Activated CD8-positive, alpha-beta T cell treated with anti-CD3 and anti-CD28 coated beads for 36 hours (primary cell): Measurements from ENCODE around the gene SLC44A4. TPM values are rescaled to one million over a fixed set of nuclear protein-coding genes. Genes with fewer than 3 reads are reported as not detected.

Source experiments
- ATAC-seq: fragments of 200-7000 bp; cut with Tn5 transposase; one replicate; pipeline ENCODE4 v1.10.0; 2021; ENCODE audit warnings: mild to moderate bottlenecking, moderate library complexity
- CTCF ChIA-PET: fragments of 350-600 bp; sonication (Branson Sonifier 250); formaldehyde crosslinking; loops from one replicate; lab custom pipeline; 2021; ENCODE audit warnings: antibody characterized with exemption; lab: Charles Lee
- POLR2A ChIA-PET: fragments of 350-600 bp; sonication (Branson Sonifier 250); formaldehyde crosslinking; loops from one replicate; lab custom pipeline; 2021; ENCODE audit warnings: antibody characterized with exemption; lab: Charles Lee
- DNase-seq: peaks from one replicate; pipeline ENCODE4 v3.0.0-alpha.2; 2020
- H3K27ac Mint-ChIP-seq: one replicate; pipeline ENCODE4 v1.8.0; 2021; ENCODE audit warnings: mild to moderate bottlenecking, mixed read lengths
- H3K27me3 Mint-ChIP-seq: one replicate; pipeline ENCODE4 v1.8.0; 2021; ENCODE audit warnings: mixed read lengths
- H3K36me3 Mint-ChIP-seq: one replicate; pipeline ENCODE4 v1.8.0; 2021; ENCODE audit warnings: low read depth, mixed read lengths
- H3K4me1 Mint-ChIP-seq: one replicate; pipeline ENCODE4 v1.8.0; 2021; ENCODE audit warnings: low read depth, mixed read lengths
- H3K4me3 Mint-ChIP-seq: one replicate; pipeline ENCODE4 v1.8.0; 2021; ENCODE audit warnings: mild to moderate bottlenecking, moderate library complexity, mixed read lengths
- H3K9me3 Mint-ChIP-seq: one replicate; pipeline ENCODE4 v1.8.0; 2021; ENCODE audit warnings: mixed read lengths
- intact Hi-C: fragments of 100-400 bp; cut with micrococcal nuclease; formaldehyde crosslinking; loops from one replicate; pipeline ENCODE4 v1.10.0; 2022
- total RNA-seq, 2 experiments: library from RNA; stranded (reverse); gene quantifications; one replicate each; pipeline ENCODE4 v1.2.3, GENCODE V29; 2021
- TF ChIP-seq, protein P1 (sequence below): fragments of 200-600 bp; IDR thresholded peaks from one replicate; pipeline ENCODE4 v1.8.0; 2022; ENCODE audit warnings: antibody characterized with exemption, mild to moderate bottlenecking

The SLC44A4 gene
- total RNA-seq, 2 experiments from 2014 or later: not detected

DNA sequence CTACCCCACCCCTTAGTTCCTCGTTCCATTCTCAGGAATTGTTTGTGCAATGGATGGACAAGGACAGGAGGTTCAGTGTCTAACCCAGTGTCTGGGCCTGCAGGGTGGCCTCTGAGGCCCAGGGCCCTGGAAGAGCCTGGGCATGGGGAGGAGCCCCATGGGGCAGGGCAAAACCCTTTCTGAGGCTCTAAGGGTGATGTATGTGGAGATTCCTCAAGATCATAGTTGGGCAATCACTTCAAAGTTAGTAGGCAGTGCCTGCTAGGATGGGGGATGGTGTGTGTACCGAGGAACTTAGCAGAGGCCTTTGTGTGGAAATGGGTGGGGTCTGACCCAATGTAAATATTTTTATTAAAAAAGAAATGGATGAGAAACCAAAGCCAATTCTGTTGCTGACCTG, 42.0 kb upstream of the SLC44A4 start:
- ChIA-PET CTCF (interaction anchor here (0.9 to 2.7 kb wide), 2 partner anchors 31 to 32 kb away, joined by 3 to 10 read pairs; no protein-coding TSS in a partner anchor), POLR2A (interaction anchor here (1.2 kb wide), 1 partner anchor 161 kb away, joined by 3 read pairs; no protein-coding TSS in a partner anchor)
- Mint-ChIP-seq H3K36me3 (no peaks in the 10 kb centered on the region), H3K4me1 (no peaks in the 10 kb centered on the region), H3K27me3 (peaks cover 3% of the 10 kb centered on the region), H3K4me3 (no peak overlapping the region), H3K27ac (no peak overlapping the region), H3K9me3 (no peaks in the 10 kb centered on the region)
- TF ChIP-seq, protein P1, sequence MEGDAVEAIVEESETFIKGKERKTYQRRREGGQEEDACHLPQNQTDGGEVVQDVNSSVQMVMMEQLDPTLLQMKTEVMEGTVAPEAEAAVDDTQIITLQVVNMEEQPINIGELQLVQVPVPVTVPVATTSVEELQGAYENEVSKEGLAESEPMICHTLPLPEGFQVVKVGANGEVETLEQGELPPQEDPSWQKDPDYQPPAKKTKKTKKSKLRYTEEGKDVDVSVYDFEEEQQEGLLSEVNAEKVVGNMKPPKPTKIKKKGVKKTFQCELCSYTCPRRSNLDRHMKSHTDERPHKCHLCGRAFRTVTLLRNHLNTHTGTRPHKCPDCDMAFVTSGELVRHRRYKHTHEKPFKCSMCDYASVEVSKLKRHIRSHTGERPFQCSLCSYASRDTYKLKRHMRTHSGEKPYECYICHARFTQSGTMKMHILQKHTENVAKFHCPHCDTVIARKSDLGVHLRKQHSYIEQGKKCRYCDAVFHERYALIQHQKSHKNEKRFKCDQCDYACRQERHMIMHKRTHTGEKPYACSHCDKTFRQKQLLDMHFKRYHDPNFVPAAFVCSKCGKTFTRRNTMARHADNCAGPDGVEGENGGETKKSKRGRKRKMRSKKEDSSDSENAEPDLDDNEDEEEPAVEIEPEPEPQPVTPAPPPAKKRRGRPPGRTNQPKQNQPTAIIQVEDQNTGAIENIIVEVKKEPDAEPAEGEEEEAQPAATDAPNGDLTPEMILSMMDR: no peak
- intact Hi-C loops: no loop called here
- ATAC-seq (no peak), DNase-seq (no peak)

DNA sequence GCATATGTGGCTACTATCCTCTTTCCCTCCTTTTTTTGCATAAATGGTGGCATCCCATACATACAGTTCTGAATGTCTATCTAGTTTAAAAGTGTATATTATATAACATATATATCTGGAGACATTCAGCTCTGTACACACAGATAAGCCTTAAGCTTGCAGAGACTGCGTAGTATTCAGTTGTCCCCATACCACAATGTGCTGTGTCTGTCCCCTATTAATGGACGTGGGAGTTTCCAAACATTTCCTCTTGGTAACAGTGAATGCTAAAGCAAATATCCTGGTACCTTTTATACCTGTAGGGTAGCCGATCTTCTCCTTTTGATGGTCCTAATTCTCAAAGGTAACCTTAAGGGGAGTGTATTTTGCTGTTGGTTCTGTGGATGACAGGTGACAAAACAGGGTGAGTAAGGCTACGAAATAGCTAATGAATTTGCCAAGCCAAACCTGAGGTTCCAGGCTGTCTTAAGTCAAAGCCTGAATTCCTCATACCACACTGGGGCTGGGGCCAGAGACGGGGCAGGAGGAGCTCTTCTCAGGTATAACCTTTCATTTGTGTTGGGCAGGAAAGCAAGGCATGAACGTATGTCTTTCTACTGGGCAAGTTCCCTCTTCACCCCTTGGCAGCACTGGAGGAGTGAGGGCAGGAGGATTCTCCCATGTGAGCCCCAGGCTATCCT, 41.0 kb upstream of the SLC44A4 start:
- peaks cover 4% of the 10 kb centered on the region for H3K27me3 Mint-ChIP-seq
- ATAC-seq (no peak), DNase-seq (no peak)
- intact Hi-C loops: no loop called here
- CTCF ChIA-PET: interaction anchor here (2.7 kb wide), 1 partner anchor 32 kb away, joined by 10 read pairs; no protein-coding TSS in a partner anchor
- no peak overlapping the region for H3K27ac Mint-ChIP-seq
- no peaks in the 10 kb centered on the region for H3K4me1 Mint-ChIP-seq
- H3K4me3 Mint-ChIP-seq: no peak overlapping the region
- H3K9me3 Mint-ChIP-seq: no peaks in the 10 kb centered on the region
- TF ChIP-seq, protein P1: no peak
- POLR2A ChIA-PET: interaction anchor here (0.6 kb wide), 1 partner anchor 226 kb away, joined by 3 read pairs; no protein-coding TSS in a partner anchor
- no peaks in the 10 kb centered on the region for H3K36me3 Mint-ChIP-seq

DNA sequence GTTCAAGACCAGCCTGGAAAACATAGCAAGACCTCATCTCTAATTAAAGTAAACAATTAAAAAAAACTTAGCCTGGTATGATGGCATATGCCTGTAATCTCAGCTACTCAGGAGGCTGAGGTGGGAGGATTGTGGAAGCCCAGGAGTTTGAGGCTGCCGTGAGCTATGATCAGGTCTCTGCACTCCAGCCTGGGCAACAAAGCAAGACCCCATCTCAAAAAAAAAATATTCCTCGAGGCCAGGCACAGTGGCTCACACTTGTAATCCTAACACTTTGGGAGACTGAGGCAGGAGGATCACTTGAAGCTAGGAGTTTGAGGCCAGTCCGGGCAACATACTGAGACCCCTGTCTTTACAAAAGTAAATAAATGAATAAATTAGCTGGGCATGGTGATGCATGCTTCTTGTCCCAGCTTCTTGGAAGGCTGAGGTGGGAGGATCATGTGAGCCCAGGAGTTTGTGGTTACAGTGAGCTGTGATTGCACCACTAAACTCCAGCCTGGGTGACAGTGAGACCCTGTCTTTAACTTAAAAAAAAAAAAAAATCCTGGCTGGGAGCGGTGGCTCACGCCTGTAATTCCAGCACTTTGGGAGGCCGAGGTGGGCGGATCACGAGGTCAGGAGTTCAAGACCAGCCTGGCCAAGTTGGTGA, 39.4 kb upstream of the SLC44A4 start:
- Mint-ChIP-seq H3K27ac (no peak overlapping the region), H3K27me3 (peaks cover 4% of the 10 kb centered on the region), H3K36me3 (no peaks in the 10 kb centered on the region), H3K4me3 (no peak overlapping the region), H3K4me1 (no peaks in the 10 kb centered on the region), H3K9me3 (no peaks in the 10 kb centered on the region)
- ChIA-PET CTCF (interaction anchor here (1.1 to 1.2 kb wide), 2 partner anchors 20 to 34 kb away, joined by 3 to 5 read pairs; no protein-coding TSS in a partner anchor), POLR2A (interaction anchor here (0.6 to 1.2 kb wide), 2 partner anchors 10 to 141 kb away, joined by 3 read pairs; partner anchors contain the start of gene VWA7)
- no peak for DNase-seq
- TF ChIP-seq, protein P1: no peak
- intact Hi-C loops: no loop called here
- ATAC-seq: no peak

DNA sequence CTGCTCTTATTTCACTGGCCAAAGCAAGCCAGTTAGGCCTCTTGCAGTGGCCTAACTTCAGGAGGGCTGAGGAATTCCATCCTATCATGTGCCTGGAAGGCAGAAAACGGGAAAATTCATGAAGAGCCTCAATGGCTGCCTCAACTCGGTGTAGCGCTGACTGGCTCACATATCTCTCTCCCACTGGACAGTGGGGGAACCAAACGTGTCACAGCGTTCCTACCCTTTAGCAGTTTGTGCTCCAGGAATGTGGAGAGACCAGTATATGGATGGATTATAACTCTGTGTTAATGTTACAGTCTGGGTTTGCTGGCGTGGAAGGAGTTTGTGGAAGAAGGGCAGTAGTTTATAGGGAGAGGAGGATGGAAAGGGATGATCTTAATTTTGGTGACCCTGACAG, 37.0 kb upstream of the SLC44A4 start:
- POLR2A ChIA-PET: no interaction called here

More for the DNA sequence above, 37.0 kb upstream of the SLC44A4 start:
- Mint-ChIP-seq H3K4me3 (no peak overlapping the region), H3K36me3 (no peaks in the 10 kb centered on the region), H3K4me1 (peaks cover 8% of the 10 kb centered on the region), H3K27ac (no peak overlapping the region), H3K9me3 (no peaks in the 10 kb centered on the region), H3K27me3 (peaks cover 4% of the 10 kb centered on the region)
- TF ChIP-seq, protein P1: no peak
- CTCF ChIA-PET: interaction anchor here (1.1 kb wide), 1 partner anchor 12 kb away, joined by 3 read pairs; no protein-coding TSS in a partner anchor
- intact Hi-C loops: no loop called here
- DNase-seq (no peak), ATAC-seq (no peak)
